Prostate gland (tissue), 2 donors: Measurements from ENCODE around the gene GNB1. TPM values are rescaled to one million over a fixed set of nuclear protein-coding genes. Genes with fewer than 3 reads are reported as not detected.

Experiments
- DNase-seq: peaks from one replicate; pipeline ENCODE4 v3.0.0-alpha.2; 2019; ENCODE audit warnings: low spot score
- H3K27ac ChIP-seq, 2 donors: fragments of 200-600 bp; sonication (generic); 2 replicates each; pipeline ENCODE4 v1.5.1; 2017 to 2019
- H3K27me3 ChIP-seq: fragments of 200-600 bp; sonication (generic); replicated peaks from 2 replicates; pipeline ENCODE4 v1.5.1; 2019; ENCODE audit not compliant: insufficient read depth
- H3K36me3 ChIP-seq, 2 donors: fragments of 200-600 bp; sonication (generic); 1 replicate in 1 of 2; 2 replicates in 1 of 2; pipeline versions ENCODE4 v1.5.1 to v1.8.1; 2017 to 2019
- H3K4me1 ChIP-seq: fragments of 200-600 bp; sonication (generic); replicated peaks from 2 replicates; pipeline ENCODE4 v1.5.1; 2019
- H3K4me3 ChIP-seq, 2 donors: fragments of 200-600 bp; sonication (generic); 2 replicates each; pipeline ENCODE4 v1.5.1; 2017 to 2019
- H3K9me3 ChIP-seq: fragments of 200-600 bp; sonication (generic); 2 replicates; pipeline ENCODE4 v1.5.1; 2017
- POLR2A ChIP-seq: fragments of 450-650 bp; IDR thresholded peaks from one replicate; pipeline ENCODE4 v1.6.1; 2016; ENCODE audit warnings: antibody characterized with exemption, mild to moderate bottlenecking
- POLR2AphosphoS5 ChIP-seq: sonication (generic); formaldehyde crosslinking; IDR thresholded peaks from one replicate; pipeline ENCODE4 v1.6.1; 2017; ENCODE audit warnings: antibody characterized with exemption
- WGBS: methylation state at CpG from one replicate; pipeline ENCODE4 v1.1.5; 2018; 5-methylcytosine and 5-hydroxymethylcytosine counted together
- intact Hi-C: fragments of 100-400 bp; cut with DNase I; formaldehyde crosslinking; loops from one replicate; pipeline ENCODE4 v1.14.2; 2022
- total RNA-seq, 2 donors: library from RNA; depleted of rRNA; stranded (reverse); fragments of >200 nt; gene quantifications; one replicate each; pipeline ENCODE4 v1.1.0, GENCODE V29; 2016
- TF ChIP-seq, protein P1 (sequence below), 4 experiments: fragments of 200-600 bp in 2 of 4; fragments of 450-650 bp in 2 of 4; sonication (generic) in 2 of 4; IDR thresholded peaks; 1 replicate in 3 of 4; 2 replicates in 1 of 4; pipeline ENCODE4 v1.5.1; 2016 to 2019; ENCODE audit warnings: antibody characterized with exemption in 4 of 4, mild to moderate bottlenecking in 2 of 4, moderate library complexity in 2 of 4

Gene GNB1
- total RNA-seq, 2 donors from 2014 or later = 163 to 233 TPM

DNA sequence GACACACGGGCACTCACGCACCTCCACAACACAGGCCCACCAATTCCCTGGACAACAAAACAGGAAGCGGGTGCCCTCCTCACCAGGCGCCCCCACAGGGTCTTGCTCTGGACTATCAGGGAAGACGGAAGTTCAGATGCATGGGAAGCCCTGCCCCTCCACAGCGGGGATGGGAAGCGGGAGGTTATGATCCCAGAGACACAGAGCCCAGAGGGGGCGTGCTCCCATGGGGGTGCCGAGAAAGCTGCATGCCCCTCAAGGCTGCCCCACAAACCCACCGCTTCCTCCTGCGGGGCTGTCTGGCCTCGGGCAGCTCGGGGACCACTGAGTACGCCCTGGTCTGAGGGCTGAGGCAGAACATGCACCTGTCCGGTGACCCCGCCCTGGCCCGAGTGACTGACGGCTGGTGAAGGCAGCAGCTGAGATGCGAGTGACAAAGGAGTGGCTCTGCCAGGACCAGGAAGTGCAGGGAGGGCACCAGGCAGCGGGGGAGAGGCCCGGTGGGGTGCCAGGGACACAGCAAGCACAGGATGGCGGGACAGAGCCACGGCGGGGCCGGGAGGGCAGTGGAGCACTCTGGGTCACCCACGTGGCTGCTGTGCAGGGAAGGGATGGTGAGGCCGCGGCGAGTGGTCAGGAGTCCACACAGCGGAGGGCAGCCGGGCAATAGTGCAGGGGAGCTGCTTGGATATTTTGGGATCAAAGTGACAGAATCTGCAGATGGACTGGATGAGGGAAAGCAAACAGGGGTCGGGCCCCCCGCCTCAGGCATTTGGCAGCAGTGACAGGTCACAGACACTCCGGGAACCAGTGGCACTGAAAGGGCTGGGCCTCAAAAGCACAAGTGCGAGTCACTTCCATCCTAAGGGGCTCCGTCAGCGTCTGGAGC, 131.2 kb downstream of the GNB1 start:
- H3K4me3 ChIP-seq = no peak overlapping the region
- no peaks in the 10 kb centered on the region for H3K27me3 ChIP-seq
- H3K9me3 ChIP-seq = no peaks in the 10 kb centered on the region
- H3K4me1 ChIP-seq = peaks cover 17% of the 10 kb centered on the region
- DNase-seq = no peak
- WGBS = 92% methylated on average over 37 of the region's 37 CpGs
- intact Hi-C loops = loop anchor here (10.0 kb wide), 1 partner anchor 145 kb away; no protein-coding TSS in a partner anchor
- TF ChIP-seq POLR2A (no peak), POLR2AphosphoS5 (no peak)
- TF ChIP-seq, protein P1, sequence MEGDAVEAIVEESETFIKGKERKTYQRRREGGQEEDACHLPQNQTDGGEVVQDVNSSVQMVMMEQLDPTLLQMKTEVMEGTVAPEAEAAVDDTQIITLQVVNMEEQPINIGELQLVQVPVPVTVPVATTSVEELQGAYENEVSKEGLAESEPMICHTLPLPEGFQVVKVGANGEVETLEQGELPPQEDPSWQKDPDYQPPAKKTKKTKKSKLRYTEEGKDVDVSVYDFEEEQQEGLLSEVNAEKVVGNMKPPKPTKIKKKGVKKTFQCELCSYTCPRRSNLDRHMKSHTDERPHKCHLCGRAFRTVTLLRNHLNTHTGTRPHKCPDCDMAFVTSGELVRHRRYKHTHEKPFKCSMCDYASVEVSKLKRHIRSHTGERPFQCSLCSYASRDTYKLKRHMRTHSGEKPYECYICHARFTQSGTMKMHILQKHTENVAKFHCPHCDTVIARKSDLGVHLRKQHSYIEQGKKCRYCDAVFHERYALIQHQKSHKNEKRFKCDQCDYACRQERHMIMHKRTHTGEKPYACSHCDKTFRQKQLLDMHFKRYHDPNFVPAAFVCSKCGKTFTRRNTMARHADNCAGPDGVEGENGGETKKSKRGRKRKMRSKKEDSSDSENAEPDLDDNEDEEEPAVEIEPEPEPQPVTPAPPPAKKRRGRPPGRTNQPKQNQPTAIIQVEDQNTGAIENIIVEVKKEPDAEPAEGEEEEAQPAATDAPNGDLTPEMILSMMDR (IDR thresholded peaks at IDR 0.05) = no peak
- peaks cover 0 to 25% of the 10 kb centered on the region in 2 donors for H3K36me3 ChIP-seq
- H3K27ac ChIP-seq = peak overlapping the region; percentile 80 to 83

DNA sequence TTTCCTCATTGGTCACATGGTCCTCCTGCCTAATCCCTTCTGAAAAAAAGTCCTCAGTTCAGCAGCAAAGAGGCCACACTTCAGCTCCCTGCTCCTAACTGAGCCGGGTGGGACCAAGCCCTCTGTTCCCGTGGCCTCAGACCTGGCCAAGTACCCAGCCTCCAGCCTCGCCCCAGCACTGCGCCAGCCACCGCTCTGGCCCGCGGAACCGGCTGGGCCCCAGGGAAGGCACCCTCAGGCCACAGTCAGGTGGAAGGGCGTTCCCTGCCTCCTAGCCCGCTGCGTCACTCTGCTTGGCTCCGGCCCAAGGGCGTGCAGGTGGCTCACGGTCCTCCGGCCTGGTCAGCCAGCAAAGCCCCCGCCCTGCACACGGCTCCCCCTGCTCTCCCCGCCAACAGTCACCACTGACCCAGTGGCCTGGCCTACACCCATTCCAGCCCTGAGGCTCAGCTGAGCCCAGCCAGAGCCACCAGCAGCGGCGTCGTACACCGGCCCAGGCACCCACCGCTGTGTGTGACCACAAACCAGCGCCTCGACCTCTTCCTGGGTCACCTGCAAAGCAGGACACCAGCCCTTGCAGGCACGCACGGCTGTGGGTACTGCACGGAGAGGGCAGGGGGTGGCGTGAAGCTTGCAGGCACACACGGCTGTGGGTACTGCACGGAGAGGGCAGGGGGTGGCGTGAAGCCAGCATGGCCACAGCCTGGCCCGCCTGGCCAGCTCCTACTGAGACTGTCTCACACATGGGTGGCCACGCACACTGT, 132.0 kb downstream of the GNB1 start:
- H3K4me1 ChIP-seq = peaks cover 17% of the 10 kb centered on the region
- DNase-seq = peak; percentile 85
- H3K36me3 ChIP-seq = peaks cover 0 to 21% of the 10 kb centered on the region in 2 donors
- H3K27ac ChIP-seq = peak overlapping the region; percentile 80 to 83
- WGBS = 62% methylated on average over 29 of the region's 34 CpGs
- no peaks in the 10 kb centered on the region for H3K9me3 ChIP-seq
- H3K4me3 ChIP-seq = no peak overlapping the region
- intact Hi-C loops = loop anchor here (10.0 kb wide), 1 partner anchor 146 kb away; no protein-coding TSS in a partner anchor
- TF ChIP-seq, protein P1 (IDR thresholded peaks at IDR 0.05) = no peak
- TF ChIP-seq POLR2A (peak; percentile 64), POLR2AphosphoS5 (peak; percentile 90)
- no peaks in the 10 kb centered on the region for H3K27me3 ChIP-seq

DNA sequence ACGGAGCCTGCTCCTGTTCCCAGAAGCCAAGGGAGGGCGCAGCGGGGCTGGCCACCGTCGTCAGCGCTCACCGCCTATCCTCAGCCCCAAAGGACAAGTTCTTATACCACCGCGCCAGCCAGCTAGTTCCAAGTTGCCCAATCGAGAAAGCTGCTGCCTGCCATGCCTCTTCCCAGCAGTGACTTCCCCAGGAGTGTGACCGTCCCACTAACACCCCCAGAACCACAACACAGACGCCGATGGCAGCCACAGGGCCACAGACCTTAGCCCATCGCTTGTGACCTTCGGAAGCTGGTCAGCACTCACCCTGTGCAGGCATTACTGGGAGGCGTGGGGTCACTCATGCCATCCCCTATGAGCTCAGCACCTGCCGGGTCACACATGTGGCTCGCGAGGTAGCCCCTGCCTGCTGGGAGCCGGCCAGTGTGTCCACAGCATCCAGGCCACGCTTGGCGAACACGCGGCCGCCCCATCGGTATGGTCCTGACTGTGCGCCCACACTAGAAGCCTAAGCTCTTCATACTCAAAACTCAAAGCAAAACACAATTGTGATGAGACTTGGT, 132.7 kb downstream of the GNB1 start:
- Histone ChIP-seq H3K4me3 (no peak overlapping the region), H3K27me3 (no peaks in the 10 kb centered on the region), H3K36me3 (peaks cover 4 to 21% of the 10 kb centered on the region in 2 donors), H3K4me1 (peaks cover 17% of the 10 kb centered on the region), H3K9me3 (no peaks in the 10 kb centered on the region), H3K27ac (peak overlapping the region; percentile 80 to 83)
- DNase-seq = no peak
- 90% methylated on average over 27 of the region's 27 CpGs for WGBS
- intact Hi-C loops = loop anchor here (10.0 kb wide), 1 partner anchor 147 kb away; no protein-coding TSS in a partner anchor
- TF ChIP-seq, protein P1 (IDR thresholded peaks at IDR 0.05) = no peak
- TF ChIP-seq POLR2AphosphoS5 (no peak), POLR2A (no peak)

DNA sequence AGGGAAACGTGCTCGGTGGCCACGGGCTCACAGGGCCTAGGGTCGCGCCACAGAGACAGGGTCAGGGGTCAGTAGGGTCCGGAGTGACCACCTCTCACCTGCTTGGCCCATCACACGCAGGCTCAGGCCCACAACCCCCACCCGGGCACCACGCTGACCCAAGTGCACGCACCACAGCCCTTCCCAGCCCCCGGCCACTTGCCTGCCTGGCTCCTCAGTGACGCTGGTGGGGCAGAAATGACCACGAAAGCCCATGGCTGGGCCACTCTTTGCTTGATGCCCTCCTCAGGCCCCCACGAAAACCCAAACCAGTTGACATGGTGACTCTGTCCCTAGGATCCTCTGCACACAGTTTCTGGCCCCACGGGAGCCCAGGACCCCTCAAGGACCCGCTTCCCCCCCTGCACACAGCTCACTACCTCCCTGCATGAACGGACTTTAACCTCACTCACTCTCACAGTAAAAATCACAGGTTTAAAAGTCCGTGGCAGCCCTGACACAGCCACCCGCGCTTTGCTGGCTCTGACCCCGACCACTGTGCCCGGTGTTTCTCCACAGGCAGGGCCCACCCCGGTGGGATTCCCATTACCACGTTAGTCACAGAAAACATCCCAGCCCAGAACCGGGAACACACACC, 133.3 kb downstream of the GNB1 start:
- no peak for DNase-seq
- TF ChIP-seq POLR2AphosphoS5 (no peak), POLR2A (no peak)
- TF ChIP-seq, protein P1 (IDR thresholded peaks at IDR 0.05) = no peak
- 91% methylated on average over 23 of the region's 25 CpGs for WGBS
- intact Hi-C loops = loop anchor here (10.0 kb wide), 1 partner anchor 147 kb away; no protein-coding TSS in a partner anchor
- Histone ChIP-seq H3K36me3 (peaks cover 4 to 21% of the 10 kb centered on the region in 2 donors), H3K27me3 (no peaks in the 10 kb centered on the region), H3K9me3 (no peaks in the 10 kb centered on the region), H3K4me3 (no peak overlapping the region), H3K27ac (peak overlapping the region; percentile 80 to 83), H3K4me1 (peaks cover 17% of the 10 kb centered on the region)
